Gastrocnemius medialis (tissue), 4 donors: ENCODE measurements around the gene GJB6. TPM values are rescaled to one million over a fixed set of nuclear protein-coding genes. Genes with fewer than 3 reads are reported as not detected.

Source experiments
- ATAC-seq, 2 donors: fragments of 150-250 bp; one replicate each; pipeline ENCODE4 v1.9.1; 2016
- DNase-seq, 2 donors: peaks; one replicate each; pipeline ENCODE4 v3.0.0-alpha.2; 2019
- H3K27ac ChIP-seq, 4 donors: fragments of 200-600 bp; sonication (generic); 1 replicate in 1 of 4; 2 replicates in 3 of 4; pipeline ENCODE4 v1.5.1; 2016 to 2018; ENCODE audit warnings: mild to moderate bottlenecking in 2 of 4, moderate library complexity in 1 of 4
- H3K27me3 ChIP-seq, 3 donors: fragments of 200-600 bp; sonication (generic) in 2 of 3; 1 replicate in 1 of 3; 2 replicates in 2 of 3; pipeline versions ENCODE4 v1.5.1 to v1.6.0; 2016 to 2019; ENCODE audit warnings: mild to moderate bottlenecking in 1 of 3, moderate library complexity in 1 of 3
- H3K36me3 ChIP-seq, 2 donors: fragments of 200-600 bp; sonication (generic) in 1 of 2; one replicate each; pipeline ENCODE4 v1.5.1; 2017 to 2018
- H3K4me1 ChIP-seq, 2 donors: fragments of 200-600 bp; sonication (generic) in 1 of 2; one replicate each; pipeline ENCODE4 v1.5.1; 2016 to 2017; ENCODE audit warnings: mild to moderate bottlenecking in 2 of 2
- H3K4me3 ChIP-seq, 4 donors: fragments of 200-600 bp; sonication (generic) in 3 of 4; 1 replicate in 1 of 4; 2 replicates in 3 of 4; pipeline ENCODE4 v1.5.1; 2016 to 2019; ENCODE audit warnings: mild to moderate bottlenecking in 2 of 4
- H3K9me3 ChIP-seq, 3 donors: fragments of 200-600 bp; sonication (generic) in 2 of 3; 1 replicate in 1 of 3; 2 replicates in 2 of 3; pipeline ENCODE4 v1.5.1; 2016 to 2019
- CTCF ChIP-seq, 5 experiments: fragments of 450-650 bp in 3 of 5; fragments of 200-600 bp in 2 of 5; sonication (generic) in 2 of 5; IDR thresholded peaks in 4 of 5; conservative IDR thresholded peaks in 1 of 5; 1 replicate in 4 of 5; 2 replicates in 1 of 5; pipeline ENCODE4 v1.5.1; 2016 to 2019; ENCODE audit warnings: antibody characterized with exemption in 5 of 5, mild to moderate bottlenecking in 3 of 5, moderate library complexity in 3 of 5
- POLR2A ChIP-seq, 2 donors: fragments of 450-650 bp; IDR thresholded peaks; one replicate each; pipeline ENCODE4 v1.6.1; 2017; ENCODE audit warnings: antibody characterized with exemption in 2 of 2, mild to moderate bottlenecking in 2 of 2, moderate library complexity in 2 of 2
- in situ Hi-C, 4 donors: fragments of 200-750 bp; cut with MboI; loops; one replicate each; pipeline versions ENCODE4 v1.15.0 to v1.8.0; 2017; ENCODE audit warnings: low sequenced_read_pairs in 4 of 4
- intact Hi-C: fragments of 100-400 bp; cut with DNase I; formaldehyde crosslinking; loops from one replicate; pipeline ENCODE4 v1.15.1; 2023; ENCODE audit warnings: low total_unique reads
- total RNA-seq, 4 donors: library from RNA; depleted of rRNA; stranded (reverse); fragments of >200 nt; gene quantifications; one replicate each; pipeline versions ENCODE4 v1.1.0 to v1.2.3, GENCODE V29; 2016

The GJB6 gene
- total RNA-seq, 4 donors from 2014 or later = not detected

- intact Hi-C loops = no loop called here
- TF ChIP-seq CTCF (IDR thresholded peaks at IDR 0.05 in 4 of 5, conservative IDR thresholded peaks at IDR 0.05 in 1 of 5) (no peak), POLR2A (IDR thresholded peaks at IDR 0.05) (no peak)
- ATAC-seq (no peak), DNase-seq (no peak)
- peaks cover 0 to 4% (median 0%) of the 10 kb centered on the region in 3 donors for H3K27me3 ChIP-seq
- no peaks in the 10 kb centered on the region for H3K9me3 ChIP-seq
- H3K36me3 ChIP-seq = no peaks in the 10 kb centered on the region
- in situ Hi-C loops = no loop called here
- H3K4me3 ChIP-seq = no peak overlapping the region
- no peaks in the 10 kb centered on the region for H3K4me1 ChIP-seq
- no peak overlapping the region for H3K27ac ChIP-seq
Observed at GRCh38 chr13:20206698-20207235, 25.4 kb downstream of the GJB6 start.

DNA sequence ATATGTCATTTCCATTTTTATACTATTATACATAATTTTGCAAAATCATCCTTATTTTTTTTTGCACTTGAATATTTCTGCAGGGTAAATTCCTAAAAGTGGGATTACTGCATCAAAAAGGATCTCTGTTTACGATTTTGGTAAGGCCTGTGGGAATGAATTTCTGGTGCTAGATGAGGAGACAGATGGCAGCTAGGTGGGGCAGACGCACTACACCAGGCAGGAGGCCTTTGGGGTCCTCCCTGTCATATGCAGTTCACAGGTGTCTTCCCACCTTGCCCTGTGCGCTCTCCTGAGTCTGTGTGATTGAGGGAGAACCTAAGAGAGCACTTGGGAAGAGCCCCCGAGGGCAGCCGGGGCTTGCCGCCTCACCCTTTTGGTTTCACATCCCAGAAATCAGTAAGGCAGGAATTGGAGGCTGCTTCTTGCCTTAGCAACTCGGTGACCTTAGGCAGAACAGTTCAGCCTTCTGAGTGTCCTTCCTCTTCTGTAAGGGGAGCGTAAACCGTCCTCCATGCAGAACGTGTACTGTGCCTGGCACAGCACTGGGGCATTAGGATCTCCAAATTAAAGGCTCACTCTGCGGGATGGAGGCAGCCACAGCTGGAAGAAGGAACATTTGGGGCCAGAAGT lies 25.9 kb downstream of the GJB6 start:
- intact Hi-C loops = no loop called here
- no peak for ATAC-seq

DNA sequence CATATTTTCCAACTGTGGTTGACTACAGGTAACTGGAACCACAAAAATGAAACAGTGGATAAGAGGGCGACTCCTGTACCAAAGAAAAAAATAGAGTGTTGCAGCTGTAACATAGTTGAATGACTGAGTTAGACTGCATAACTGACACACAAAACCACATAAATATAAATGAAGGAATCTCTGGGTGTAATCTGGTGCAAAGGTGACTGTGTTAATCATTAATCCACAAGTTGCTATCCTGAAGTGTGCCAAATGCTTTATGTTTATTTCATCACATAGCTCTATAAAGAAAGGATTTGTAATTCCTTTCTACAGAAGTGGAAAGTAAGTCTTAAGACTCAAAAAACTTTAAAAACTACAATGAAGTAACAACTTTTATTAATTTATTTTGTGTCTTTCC lies 33.3 kb downstream of the GJB6 start:
- H3K27ac ChIP-seq = no peak overlapping the region
- no peak for DNase-seq
- in situ Hi-C loops = loop anchor here (10.0 to 25.0 kb wide), 5 partner anchors 89 to 739 kb away; partner anchors contain the start of gene XPO4 (in 1 of the 4)
- H3K27me3 ChIP-seq = peaks cover 33 to 35% (median 33%) of the 10 kb centered on the region in 3 donors
- peaks cover 3 to 7% of the 10 kb centered on the region in 2 donors for H3K4me1 ChIP-seq
- no peak for TF ChIP-seq POLR2A (IDR thresholded peaks at IDR 0.05)
- no peak for TF ChIP-seq CTCF (IDR thresholded peaks at IDR 0.05 in 4 of 5, conservative IDR thresholded peaks at IDR 0.05 in 1 of 5)
- no peak overlapping the region for H3K4me3 ChIP-seq
- H3K9me3 ChIP-seq = no peaks in the 10 kb centered on the region
- intact Hi-C loops = no loop called here
- no peak for ATAC-seq
- H3K36me3 ChIP-seq = no peaks in the 10 kb centered on the region

More for the DNA sequence above, 25.9 kb downstream of the GJB6 start:
- DNase-seq = no peak
- H3K4me1 ChIP-seq = no peaks in the 10 kb centered on the region
- H3K9me3 ChIP-seq = no peaks in the 10 kb centered on the region
- no peak for TF ChIP-seq CTCF (IDR thresholded peaks at IDR 0.05 in 4 of 5, conservative IDR thresholded peaks at IDR 0.05 in 1 of 5)
- TF ChIP-seq POLR2A (IDR thresholded peaks at IDR 0.05) = no peak
- H3K36me3 ChIP-seq = no peaks in the 10 kb centered on the region
- in situ Hi-C loops = no loop called here
- peaks cover 0 to 4% (median 0%) of the 10 kb centered on the region in 3 donors for H3K27me3 ChIP-seq
- H3K4me3 ChIP-seq = no peak overlapping the region
- no peak overlapping the region for H3K27ac ChIP-seq

GRCh38 chr13:20197361-20197834 lies 34.7 kb downstream of the GJB6 start:
- Histone ChIP-seq H3K27ac (no peak overlapping the region), H3K4me1 (peaks cover 14 to 15% of the 10 kb centered on the region in 2 donors), H3K9me3 (no peaks in the 10 kb centered on the region), H3K4me3 (no peak overlapping the region), H3K36me3 (no peaks in the 10 kb centered on the region), H3K27me3 (peaks cover 44 to 49% (median 47%) of the 10 kb centered on the region in 3 donors)
- intact Hi-C loops (loop anchor here (1.0 kb wide), 1 partner anchor 292 kb away; no protein-coding TSS in a partner anchor), in situ Hi-C loops (loop anchor here (10.0 to 25.0 kb wide), 5 partner anchors 90 to 740 kb away; partner anchors contain the start of gene XPO4 (in 1 of the 4))
- no peak for TF ChIP-seq POLR2A (IDR thresholded peaks at IDR 0.05)
- peak; percentile 19 to 73 (median 35) for TF ChIP-seq CTCF (IDR thresholded peaks at IDR 0.05 in 4 of 5, conservative IDR thresholded peaks at IDR 0.05 in 1 of 5)
- DNase-seq = no peak
- ATAC-seq = peak in 1 of 2 donors; percentile 49
